Mesendoderm (in vitro differentiated cells): Measurements from ENCODE around the gene SEMA3C. TPM values are rescaled to one million over a fixed set of nuclear protein-coding genes. Genes with fewer than 3 reads are reported as not detected.

Source experiments
- DNase-seq: peaks from one replicate; pipeline ENCODE4 v3.0.0; 2013
- H2AK5ac ChIP-seq: 2 replicates; pipeline ENCODE4 v1.6.1; 2013; ENCODE audit warnings: low read length, inconsistent platforms
- H2BK120ac ChIP-seq: 2 replicates; pipeline ENCODE4 v1.6.1; 2013; ENCODE audit warnings: low read depth, mild to moderate bottlenecking, low read length, moderate library complexity, mixed read lengths
- H2BK15ac ChIP-seq: replicated peaks from 2 replicates; pipeline ENCODE4 v1.6.1; 2013; ENCODE audit warnings: low read depth, mild to moderate bottlenecking, moderate library complexity
- H2BK5ac ChIP-seq: 2 replicates; pipeline ENCODE4 v1.6.1; 2013; ENCODE audit warnings: low read length, inconsistent platforms
- H3K18ac ChIP-seq: 2 replicates; pipeline ENCODE4 v1.6.1; 2013; ENCODE audit warnings: mild to moderate bottlenecking, low read length, mixed read lengths
- H3K23ac ChIP-seq: one replicate; pipeline ENCODE4 v1.6.1; 2013; ENCODE audit warnings: low read length
- H3K27ac ChIP-seq: 2 replicates; pipeline ENCODE4 v1.5.1; 2013; ENCODE audit warnings: low read depth, mild to moderate bottlenecking, inconsistent platforms, low read length, moderate library complexity
- H3K27me3 ChIP-seq: 2 replicates; pipeline ENCODE4 v1.6.1; 2013; ENCODE audit warnings: low read length, control low read depth, mild to moderate bottlenecking, inconsistent platforms; ENCODE audit not compliant: insufficient read depth, poor library complexity
- H3K36me3 ChIP-seq: 2 replicates; pipeline ENCODE4 v1.6.1; 2013; ENCODE audit warnings: low read length, inconsistent platforms; ENCODE audit not compliant: control insufficient read depth, insufficient read depth
- H3K4ac ChIP-seq: one replicate; pipeline ENCODE4 v1.6.1; 2013; ENCODE audit warnings: low read depth, mild to moderate bottlenecking, low read length, moderate library complexity
- H3K4me1 ChIP-seq: 2 replicates; pipeline ENCODE4 v1.6.1; 2013; ENCODE audit warnings: low read depth, low read length, inconsistent platforms; ENCODE audit not compliant: control insufficient read depth
- H3K4me2 ChIP-seq: 2 replicates; pipeline ENCODE4 v1.6.1; 2013; ENCODE audit warnings: low read length
- H3K4me3 ChIP-seq: 2 replicates; pipeline ENCODE4 v1.5.1; 2013; ENCODE audit warnings: mild to moderate bottlenecking, low read length
- H3K56ac ChIP-seq: one replicate; pipeline ENCODE4 v1.6.1; 2013; ENCODE audit warnings: low read length
- H3K79me1 ChIP-seq: 2 replicates; pipeline ENCODE4 v1.6.1; 2013; ENCODE audit warnings: low read length, inconsistent platforms
- H3K79me2 ChIP-seq: 2 replicates; pipeline ENCODE4 v1.6.1; 2013; ENCODE audit warnings: mild to moderate bottlenecking, low read length; ENCODE audit not compliant: control insufficient read depth, insufficient read depth
- H3K9ac ChIP-seq: 2 replicates; pipeline ENCODE4 v1.6.1; 2013; ENCODE audit warnings: low read length, inconsistent platforms
- H4K5ac ChIP-seq: one replicate; pipeline ENCODE4 v1.6.1; 2013; ENCODE audit warnings: low read length
- H4K8ac ChIP-seq: one replicate; pipeline ENCODE4 v1.6.1; 2013; ENCODE audit warnings: low read depth, mild to moderate bottlenecking, control low read depth, low read length, moderate library complexity
- WGBS: extraction: QIAGEN DNeasy Blood & Tissue Kit; methylation state at CpG from one replicate; pipeline ENCODE4 v1.1.7; 2013; ENCODE audit warnings: low lambda C conversion rate, missing lambda C conversion rate; ENCODE audit not compliant: insufficient coverage; ENCODE audit errors: extremely low coverage; 5-methylcytosine and 5-hydroxymethylcytosine counted together
- polyA plus RNA-seq, 2 experiments: library from polyadenylated mRNA; stranded (reverse); fragments of 200-250 nt; gene quantifications; one replicate each; pipeline ENCODE4 v1.2.3, GENCODE V29; 2013

SEMA3C gene
- polyA plus RNA-seq (2013, experiment 1 of 2), result 1.8 TPM
- 1.5 TPM for polyA plus RNA-seq (2013, experiment 2 of 2)

DNA sequence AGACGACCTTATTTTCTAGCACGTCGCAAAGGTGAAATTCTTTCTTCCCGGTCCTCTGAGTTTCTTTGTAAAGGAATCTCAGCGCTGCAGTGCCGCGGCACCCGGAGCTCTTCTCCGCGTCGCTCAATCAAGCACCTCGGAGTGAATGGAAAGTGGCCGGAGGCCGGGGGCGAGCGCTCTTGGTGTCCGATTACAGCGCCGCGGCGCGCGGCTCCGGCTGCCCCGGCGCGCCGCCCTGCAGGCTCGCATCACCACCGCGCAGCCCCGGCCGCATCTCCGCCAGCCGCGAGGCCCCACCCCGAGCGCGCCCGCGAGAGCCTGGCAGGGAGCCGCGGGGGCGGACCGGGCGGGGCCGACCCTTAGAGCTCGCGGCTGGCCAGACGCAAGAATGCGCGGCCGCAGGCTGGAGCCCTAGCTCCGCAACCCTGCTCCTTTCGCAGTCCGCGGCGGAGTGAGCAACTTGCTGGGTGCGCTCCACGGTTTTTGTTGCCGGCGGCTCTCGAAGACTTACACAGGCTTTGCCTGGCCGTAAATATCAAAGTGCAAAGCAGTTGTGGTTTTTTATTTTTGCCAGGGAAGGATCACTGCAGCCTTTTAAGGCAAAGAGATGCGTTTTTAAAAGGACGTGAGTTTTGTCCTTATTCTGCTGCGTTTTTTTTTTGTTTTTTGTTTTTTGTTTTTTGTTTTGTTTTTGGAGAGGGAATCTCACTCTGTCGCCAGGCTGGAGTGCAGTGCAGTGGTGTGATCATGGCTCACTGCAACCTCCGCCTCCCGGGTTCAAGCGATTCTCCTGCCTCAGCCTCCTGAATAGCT is at the start of gene SEMA3C:
Gene SEMA3C, minus strand, starts transcription at position 143 of the 813 bp plus-strand sequence. CDS start 2,270 bp downstream, outside the sequence.
- no peaks in the 10 kb centered on the region for H3K79me1 ChIP-seq
- H3K18ac ChIP-seq, result peak within 1 kb of the TSS; percentile 96
- H3K27me3 ChIP-seq, result no peaks in the 10 kb centered on the region
- H4K5ac ChIP-seq, result no peak within 1 kb of the TSS
- no peaks in the 10 kb centered on the region for H3K4me1 ChIP-seq
- no peaks in the 10 kb centered on the region for H3K36me3 ChIP-seq
- H2BK120ac ChIP-seq, result no peak within 1 kb of the TSS
- peak within 1 kb of the TSS; percentile 67 for H3K4me2 ChIP-seq
- peak within 1 kb of the TSS; percentile 33 for H3K4me3 ChIP-seq
- H3K79me2 ChIP-seq, result no peaks in the 10 kb centered on the region
- peak within 1 kb of the TSS; percentile 69 for H3K56ac ChIP-seq
- peak; percentile 96 for DNase-seq
- no CpG with 5 or more reads among the region's 71 CpGs for whole genome bisulfite sequencing
- no peak within 1 kb of the TSS for H2AK5ac ChIP-seq
- H3K4ac ChIP-seq, result no peak within 1 kb of the TSS
- H3K27ac ChIP-seq, result peak within 1 kb of the TSS; percentile 75
- peak within 1 kb of the TSS; percentile 74 for H2BK15ac ChIP-seq
- H2BK5ac ChIP-seq, result no peak within 1 kb of the TSS
- H3K9ac ChIP-seq, result peak within 1 kb of the TSS; percentile 56
- H4K8ac ChIP-seq, result peak within 1 kb of the TSS; percentile 76
- no peak within 1 kb of the TSS for H3K23ac ChIP-seq

- H3K18ac ChIP-seq, result no peak overlapping the region
- no peak overlapping the region for H3K23ac ChIP-seq
- H2AK5ac ChIP-seq, result no peak overlapping the region
- H3K56ac ChIP-seq, result no peak overlapping the region
- H3K27ac ChIP-seq, result no peak overlapping the region
- no peak overlapping the region for H4K8ac ChIP-seq
- no peak overlapping the region for H3K4ac ChIP-seq
- H2BK120ac ChIP-seq, result no peak overlapping the region
- WGBS, result no CpG with 5 or more reads among the region's 2 CpGs
- H3K79me2 ChIP-seq, result no peaks in the 10 kb centered on the region
- H3K79me1 ChIP-seq, result no peaks in the 10 kb centered on the region
- no peak overlapping the region for H4K5ac ChIP-seq
- no peak overlapping the region for H2BK5ac ChIP-seq
- no peaks in the 10 kb centered on the region for H3K27me3 ChIP-seq
- peak; percentile 5 for DNase-seq
- no peak overlapping the region for H3K4me2 ChIP-seq
- no peak overlapping the region for H2BK15ac ChIP-seq
- no peak overlapping the region for H3K9ac ChIP-seq
- H3K4me3 ChIP-seq, result no peak overlapping the region
- H3K36me3 ChIP-seq, result no peaks in the 10 kb centered on the region
- H3K4me1 ChIP-seq, result no peaks in the 10 kb centered on the region
These were observed 49.8 kb upstream of the SEMA3C start for GRCh38 chr7:80968606-80969005.

DNA sequence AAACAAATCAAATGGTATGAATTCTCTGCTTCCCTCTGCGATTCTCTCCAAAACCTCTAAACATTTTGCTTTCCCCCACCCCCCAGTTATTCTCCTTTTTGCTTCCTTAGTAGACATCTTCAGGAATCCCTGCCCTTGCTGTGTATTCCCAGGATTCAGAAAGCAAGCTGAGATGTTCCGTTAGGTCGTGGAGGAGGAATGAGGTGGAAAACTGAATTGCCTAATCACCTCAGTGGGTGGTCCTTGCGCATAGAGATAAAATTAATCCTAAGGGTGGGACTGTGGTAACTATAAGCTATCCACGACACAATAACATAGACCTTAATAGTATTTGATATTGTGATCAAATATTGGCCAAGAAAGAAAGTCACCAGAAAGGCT is 49.1 kb upstream of the SEMA3C start:
- Histone ChIP-seq H3K18ac (no peak overlapping the region), H2BK15ac (no peak overlapping the region), H2AK5ac (no peak overlapping the region), H3K79me1 (no peaks in the 10 kb centered on the region), H3K27ac (no peak overlapping the region), H4K8ac (no peak overlapping the region), H3K36me3 (no peaks in the 10 kb centered on the region), H3K23ac (no peak overlapping the region), H3K4ac (no peak overlapping the region), H3K4me2 (no peak overlapping the region), H3K79me2 (no peaks in the 10 kb centered on the region), H3K9ac (no peak overlapping the region), H3K56ac (no peak overlapping the region), H3K27me3 (no peaks in the 10 kb centered on the region), H4K5ac (no peak overlapping the region), H2BK5ac (no peak overlapping the region), H3K4me3 (no peak overlapping the region), H3K4me1 (no peaks in the 10 kb centered on the region), H2BK120ac (no peak overlapping the region)
- DNase-seq, result peak; percentile 69
- no CpG with 5 or more reads among the region's 5 CpGs for WGBS

DNA sequence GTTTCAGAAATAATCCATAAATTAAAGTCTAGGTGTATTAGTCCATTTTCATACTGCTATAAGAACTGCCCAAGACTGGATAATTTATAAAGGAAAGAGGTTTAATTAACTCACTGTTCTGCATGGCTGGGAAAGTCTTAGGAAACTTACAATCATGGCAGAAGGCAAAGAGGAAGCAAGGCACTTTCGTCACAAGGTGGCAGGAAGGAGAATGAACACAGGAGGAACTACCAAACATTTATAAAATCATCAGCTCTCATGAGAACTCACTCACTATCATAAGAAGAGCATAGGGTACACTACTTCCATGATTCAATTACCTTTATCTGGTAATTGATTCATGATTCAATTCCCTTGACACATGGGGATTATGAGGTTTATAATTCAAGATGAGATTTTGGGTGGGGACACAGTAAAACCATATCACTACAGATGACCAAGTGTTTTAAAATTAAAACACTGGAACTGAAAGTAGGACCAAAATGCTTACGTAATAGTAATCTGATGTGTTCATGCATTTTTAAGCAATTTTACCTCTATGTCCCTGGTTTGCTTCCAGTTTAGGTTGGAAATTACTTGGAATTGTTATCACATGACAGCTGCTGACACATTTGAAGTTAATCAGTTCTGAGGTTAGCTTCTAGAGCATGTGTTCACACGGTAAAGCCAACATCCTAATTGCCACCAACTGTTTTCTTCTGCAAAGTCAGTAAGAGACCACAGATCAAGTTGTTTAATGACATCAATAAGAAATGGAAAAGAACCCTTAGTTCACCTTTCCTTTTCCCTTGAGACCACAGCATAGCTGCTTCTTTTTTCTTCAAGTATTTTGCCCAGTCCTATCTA is 48.4 kb upstream of the SEMA3C start:
- H2BK5ac ChIP-seq, result no peak overlapping the region
- H3K56ac ChIP-seq, result no peak overlapping the region
- H2BK120ac ChIP-seq, result no peak overlapping the region
- H3K27ac ChIP-seq, result no peak overlapping the region
- no peak overlapping the region for H3K4me2 ChIP-seq
- no peak overlapping the region for H4K8ac ChIP-seq
- no peak overlapping the region for H3K18ac ChIP-seq
- H3K27me3 ChIP-seq, result no peaks in the 10 kb centered on the region
- no peak overlapping the region for H3K9ac ChIP-seq
- no peak overlapping the region for H3K4ac ChIP-seq
- no peaks in the 10 kb centered on the region for H3K4me1 ChIP-seq
- no CpG with 5 or more reads among the region's 3 CpGs for WGBS
- H2BK15ac ChIP-seq, result no peak overlapping the region
- no peaks in the 10 kb centered on the region for H3K36me3 ChIP-seq
- DNase-seq, result peak; percentile 36
- no peaks in the 10 kb centered on the region for H3K79me1 ChIP-seq
- H3K23ac ChIP-seq, result no peak overlapping the region
- no peak overlapping the region for H4K5ac ChIP-seq
- no peaks in the 10 kb centered on the region for H3K79me2 ChIP-seq
- H3K4me3 ChIP-seq, result no peak overlapping the region
- H2AK5ac ChIP-seq, result no peak overlapping the region

DNA sequence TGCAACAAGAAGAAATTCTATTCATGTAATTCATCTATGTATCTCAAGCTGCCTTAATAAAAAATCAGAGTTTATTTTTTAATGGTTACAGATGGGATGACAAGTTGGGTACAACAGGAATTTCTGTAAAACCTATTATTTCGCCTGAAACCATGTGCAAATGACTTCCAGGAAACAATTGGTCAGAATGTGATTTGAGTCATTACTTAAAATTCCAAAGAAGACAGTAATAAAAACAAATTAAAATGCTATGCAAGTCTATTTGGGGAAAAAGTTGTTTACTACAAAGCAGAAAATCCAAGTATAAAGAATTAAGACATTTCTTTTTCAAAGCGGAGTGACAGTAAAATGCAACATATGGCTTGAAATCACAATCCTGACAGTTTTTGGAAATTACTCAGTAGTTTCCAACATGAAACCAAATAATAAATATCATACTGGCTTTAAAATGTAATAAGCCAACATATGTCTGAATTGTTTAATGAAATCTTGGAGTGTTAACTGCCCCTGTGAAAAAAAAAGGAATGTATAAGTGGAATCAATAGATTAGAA is 41.5 kb upstream of the SEMA3C start:
- Histone ChIP-seq H3K4me1 (no peaks in the 10 kb centered on the region), H2BK15ac (no peak overlapping the region), H3K27me3 (no peaks in the 10 kb centered on the region), H2AK5ac (no peak overlapping the region), H2BK5ac (no peak overlapping the region), H4K5ac (no peak overlapping the region), H3K36me3 (no peaks in the 10 kb centered on the region), H3K4me3 (no peak overlapping the region), H3K56ac (no peak overlapping the region), H3K4me2 (no peak overlapping the region), H3K18ac (no peak overlapping the region), H3K79me1 (no peaks in the 10 kb centered on the region), H3K23ac (no peak overlapping the region), H2BK120ac (no peak overlapping the region), H3K9ac (no peak overlapping the region), H3K27ac (no peak overlapping the region), H4K8ac (no peak overlapping the region), H3K4ac (no peak overlapping the region), H3K79me2 (no peaks in the 10 kb centered on the region)
- no CpG with 5 or more reads among the region's 2 CpGs for WGBS
- no peak for DNase-seq
